Osteoblast (primary cell): ENCODE data around the gene PIEZO1. TPM values are rescaled to one million over a fixed set of nuclear protein-coding genes. Genes with fewer than 3 reads are reported as not detected.
A peak's percentile ranks its signal among the peaks of the same experiment; 100 is the strongest.

ENCODE experiments used
- DNase-seq: peaks from one replicate; pipeline ENCODE4 v3.0.0; 2011; ENCODE audit warnings: low spot score, mixed read lengths; ENCODE audit not compliant: insufficient read length; ENCODE audit errors: missing footprints
- H2AFZ ChIP-seq: 2 replicates; pipeline ENCODE4 v1.6.0; 2011; ENCODE audit warnings: mild to moderate bottlenecking, low read length
- H3K27ac ChIP-seq: 2 replicates; pipeline ENCODE4 v1.5.1; 2011; ENCODE audit warnings: mild to moderate bottlenecking, low read depth, low read length, moderate library complexity
- H3K27me3 ChIP-seq: 2 replicates; pipeline ENCODE4 v1.6.0; 2012; ENCODE audit warnings: mild to moderate bottlenecking, control low read depth, inconsistent platforms, low read length, moderate library complexity; ENCODE audit not compliant: insufficient read depth
- H3K36me3 ChIP-seq: 2 replicates; pipeline ENCODE4 v1.5.1; 2011; ENCODE audit warnings: mild to moderate bottlenecking, low read length, control low read depth, moderate library complexity; ENCODE audit not compliant: insufficient read depth
- H3K4me1 ChIP-seq: 2 replicates; pipeline ENCODE4 v1.5.1; 2011; ENCODE audit warnings: mild to moderate bottlenecking, low read length, control low read depth, moderate library complexity; ENCODE audit not compliant: insufficient read depth
- H3K4me2 ChIP-seq: 2 replicates; pipeline ENCODE4 v1.6.0; 2011; ENCODE audit warnings: mild to moderate bottlenecking, low read length; ENCODE audit not compliant: insufficient read depth
- H3K4me3 ChIP-seq: fragments of 200-600 bp; sonication (generic); 3 replicates; pipeline ENCODE4 v1.5.1; 2012; ENCODE audit warnings: mild to moderate bottlenecking, low read length, inconsistent platforms; ENCODE audit not compliant: insufficient read depth
- H3K79me2 ChIP-seq: 2 replicates; pipeline ENCODE4 v1.6.0; 2012; ENCODE audit warnings: mild to moderate bottlenecking, low read length, control low read depth, inconsistent platforms; ENCODE audit not compliant: insufficient read depth
- H3K9me3 ChIP-seq: 2 replicates; pipeline ENCODE4 v1.5.1; 2011; ENCODE audit warnings: low read depth, low read length, control low read depth
- H4K20me1 ChIP-seq: 2 replicates; pipeline ENCODE4 v1.6.0; 2012; ENCODE audit warnings: mild to moderate bottlenecking, low read length, control low read depth; ENCODE audit not compliant: insufficient read depth
- total RNA-seq: library from RNA; depleted of rRNA; stranded (reverse); fragments of >200 nt; gene quantifications from 2 replicates; pipeline ENCODE4 v1.2.3, GENCODE V29; 2012
- TF ChIP-seq, protein P1 (sequence below): IDR thresholded peaks from 2 replicates; pipeline ENCODE4 v1.5.1; 2011; ENCODE audit warnings: mild to moderate bottlenecking, low read depth, low read length, moderate library complexity; ENCODE audit errors: extremely low read depth

The PIEZO1 gene
- total RNA-seq, 1 donor = 207 TPM

DNA sequence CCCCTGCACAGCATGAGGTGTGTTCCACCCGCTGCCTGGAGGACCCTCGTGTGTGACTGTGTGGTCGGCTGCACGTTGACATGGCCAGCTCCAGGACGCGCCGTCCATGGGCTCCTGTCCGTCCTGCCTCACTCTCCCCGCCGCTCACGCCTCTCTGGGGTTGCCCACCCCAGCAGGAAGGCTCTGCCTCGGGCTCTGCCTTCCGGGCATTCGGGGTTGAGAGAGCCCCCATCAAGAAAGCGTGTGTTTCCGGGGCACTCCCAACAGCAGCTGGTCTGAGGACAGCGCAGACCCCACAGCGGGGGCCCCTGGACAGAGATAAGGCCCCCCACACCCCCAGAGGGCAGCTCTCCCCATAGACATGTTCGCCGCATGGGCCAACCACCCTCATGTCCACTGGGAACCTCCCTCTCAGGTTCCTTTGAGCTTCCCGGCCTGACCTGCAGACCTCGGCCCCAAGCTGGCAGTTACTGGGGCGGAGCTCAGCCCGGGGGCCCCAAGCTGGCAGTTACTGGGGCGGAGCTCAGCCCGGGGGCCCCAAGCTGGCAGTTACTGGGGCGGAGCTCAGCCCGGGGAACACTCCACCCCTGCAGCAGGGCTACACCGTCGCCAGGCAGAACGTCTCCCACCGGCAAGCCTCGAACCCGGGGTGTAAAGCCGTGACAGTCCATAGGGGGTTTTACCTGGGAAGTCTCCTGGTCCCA is 8.4 kb upstream of the PIEZO1 start:
- no peak overlapping the region for H3K4me2 ChIP-seq
- H3K27me3 ChIP-seq = no peaks in the 10 kb centered on the region
- no peaks in the 10 kb centered on the region for H3K9me3 ChIP-seq
- H3K4me3 ChIP-seq = no peak overlapping the region
- no peaks in the 10 kb centered on the region for H3K79me2 ChIP-seq
- H3K27ac ChIP-seq = no peak overlapping the region
- no peak overlapping the region for H2AFZ ChIP-seq
- peak; percentile 43 for DNase-seq
- no peaks in the 10 kb centered on the region for H4K20me1 ChIP-seq
- TF ChIP-seq, protein P1, sequence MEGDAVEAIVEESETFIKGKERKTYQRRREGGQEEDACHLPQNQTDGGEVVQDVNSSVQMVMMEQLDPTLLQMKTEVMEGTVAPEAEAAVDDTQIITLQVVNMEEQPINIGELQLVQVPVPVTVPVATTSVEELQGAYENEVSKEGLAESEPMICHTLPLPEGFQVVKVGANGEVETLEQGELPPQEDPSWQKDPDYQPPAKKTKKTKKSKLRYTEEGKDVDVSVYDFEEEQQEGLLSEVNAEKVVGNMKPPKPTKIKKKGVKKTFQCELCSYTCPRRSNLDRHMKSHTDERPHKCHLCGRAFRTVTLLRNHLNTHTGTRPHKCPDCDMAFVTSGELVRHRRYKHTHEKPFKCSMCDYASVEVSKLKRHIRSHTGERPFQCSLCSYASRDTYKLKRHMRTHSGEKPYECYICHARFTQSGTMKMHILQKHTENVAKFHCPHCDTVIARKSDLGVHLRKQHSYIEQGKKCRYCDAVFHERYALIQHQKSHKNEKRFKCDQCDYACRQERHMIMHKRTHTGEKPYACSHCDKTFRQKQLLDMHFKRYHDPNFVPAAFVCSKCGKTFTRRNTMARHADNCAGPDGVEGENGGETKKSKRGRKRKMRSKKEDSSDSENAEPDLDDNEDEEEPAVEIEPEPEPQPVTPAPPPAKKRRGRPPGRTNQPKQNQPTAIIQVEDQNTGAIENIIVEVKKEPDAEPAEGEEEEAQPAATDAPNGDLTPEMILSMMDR = no peak
- H3K4me1 ChIP-seq = peaks cover 21% of the 10 kb centered on the region
- no peaks in the 10 kb centered on the region for H3K36me3 ChIP-seq

GRCh38 chr16:88792668-88793250 is 7.7 kb upstream of the PIEZO1 start:
- Histone ChIP-seq H3K4me2 (no peak overlapping the region), H3K4me3 (no peak overlapping the region), H3K36me3 (no peaks in the 10 kb centered on the region), H4K20me1 (no peaks in the 10 kb centered on the region), H3K4me1 (peaks cover 21% of the 10 kb centered on the region), H2AFZ (no peak overlapping the region), H3K79me2 (no peaks in the 10 kb centered on the region), H3K9me3 (no peaks in the 10 kb centered on the region), H3K27ac (no peak overlapping the region), H3K27me3 (no peaks in the 10 kb centered on the region)
- TF ChIP-seq, protein P1 = no peak
- peak; percentile 57 for DNase-seq

GRCh38 chr16:88792078-88792550 is 7.1 kb upstream of the PIEZO1 start:
- H4K20me1 ChIP-seq = no peaks in the 10 kb centered on the region
- peak overlapping the region; percentile 17 for H3K4me2 ChIP-seq
- no peaks in the 10 kb centered on the region for H3K27me3 ChIP-seq
- TF ChIP-seq, protein P1 = no peak
- no peaks in the 10 kb centered on the region for H3K9me3 ChIP-seq
- no peaks in the 10 kb centered on the region for H3K79me2 ChIP-seq
- H3K4me1 ChIP-seq = peaks cover 21% of the 10 kb centered on the region
- no peak overlapping the region for H3K27ac ChIP-seq
- DNase-seq = peak; percentile 85
- no peak overlapping the region for H3K4me3 ChIP-seq
- H2AFZ ChIP-seq = no peak overlapping the region
- H3K36me3 ChIP-seq = no peaks in the 10 kb centered on the region
